GM18873 (cell line): ENCODE data around the gene RASA2.
"Not testable (repeated sequence)": the region's sequence is repeated elsewhere in the genome, so short reads cannot be mapped to it uniquely, and the experiment has no call there.

Source experiments
- ATAC-seq: cut with Tn5 transposase; IDR thresholded peaks from one replicate; pipeline ENCODE4 v1.9.1; 2021; ENCODE audit warnings: mild to moderate bottlenecking, moderate library complexity, moderate number of reproducible peaks; ENCODE audit not compliant: unreplicated experiment, low FRiP score

RASA2 gene

DNA sequence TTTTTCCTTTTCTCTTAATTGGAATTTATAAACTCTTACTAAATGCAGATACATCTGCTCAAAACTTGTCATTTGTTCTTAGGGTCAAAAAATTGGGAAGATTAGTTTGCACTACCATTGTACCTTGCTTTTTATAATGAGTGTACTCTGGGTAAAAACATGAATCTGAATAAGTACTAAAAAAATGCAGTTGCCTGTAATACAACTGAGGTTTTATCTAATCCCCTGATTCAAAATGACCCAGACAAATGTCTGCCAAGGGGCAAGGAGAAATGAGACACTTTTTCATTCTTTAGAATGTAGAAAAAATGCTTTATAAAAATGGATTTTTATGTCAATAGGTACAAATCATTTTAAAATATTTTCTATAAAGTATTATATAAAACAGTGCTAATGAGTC lies 42.4 kb downstream of the RASA2 start:
- no peak for ATAC-seq

DNA sequence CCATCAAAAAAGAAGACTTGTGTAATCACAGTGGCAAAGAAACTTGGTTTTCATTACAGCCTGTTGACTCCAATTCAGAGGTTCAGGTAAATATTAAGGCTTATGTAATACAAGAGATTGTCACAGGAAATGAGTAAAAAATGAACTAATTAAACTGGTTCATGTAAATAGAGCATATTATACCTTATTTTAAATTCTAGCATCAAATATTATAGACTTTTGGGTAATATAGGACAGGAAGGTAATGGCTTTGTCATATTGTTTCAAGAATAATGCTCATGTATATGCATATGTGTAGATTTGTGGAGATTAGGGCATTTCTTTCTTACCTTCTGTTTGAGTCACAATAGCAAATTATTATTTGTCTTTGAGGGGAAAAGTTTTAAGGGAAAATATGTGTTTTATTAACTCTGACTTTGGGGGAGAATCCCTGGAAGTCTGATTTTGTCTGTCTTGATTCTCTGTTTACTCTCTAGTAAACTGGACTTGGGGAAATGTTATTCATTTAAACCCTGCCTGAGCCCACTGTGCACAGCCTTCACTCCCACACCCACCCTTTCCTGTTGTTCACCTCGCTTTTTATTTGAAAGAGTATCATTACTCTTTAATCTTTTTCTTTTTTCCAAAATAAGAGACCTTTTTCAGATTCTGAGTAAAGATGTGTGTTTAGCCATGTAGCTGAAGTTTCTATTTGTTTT lies 43.0 kb downstream of the RASA2 start:
- no peak for ATAC-seq

DNA sequence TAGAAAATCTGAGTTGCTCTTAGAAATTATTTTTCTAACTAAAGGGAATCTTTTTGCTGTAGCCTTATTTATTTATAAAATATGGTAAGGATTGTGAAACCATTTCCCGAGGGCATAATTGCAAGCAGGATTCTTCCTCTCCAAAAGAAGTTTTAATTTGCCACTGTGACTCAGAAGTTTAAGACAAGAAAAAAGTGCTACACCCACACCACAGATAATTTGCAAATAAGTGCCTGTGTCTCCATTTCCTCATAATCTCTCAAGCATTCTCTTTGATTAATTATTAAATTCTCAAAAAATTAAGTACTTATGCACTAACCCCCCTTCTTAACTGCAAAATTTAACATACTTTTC lies 43.6 kb downstream of the RASA2 start:
- ATAC-seq, result no peak

DNA sequence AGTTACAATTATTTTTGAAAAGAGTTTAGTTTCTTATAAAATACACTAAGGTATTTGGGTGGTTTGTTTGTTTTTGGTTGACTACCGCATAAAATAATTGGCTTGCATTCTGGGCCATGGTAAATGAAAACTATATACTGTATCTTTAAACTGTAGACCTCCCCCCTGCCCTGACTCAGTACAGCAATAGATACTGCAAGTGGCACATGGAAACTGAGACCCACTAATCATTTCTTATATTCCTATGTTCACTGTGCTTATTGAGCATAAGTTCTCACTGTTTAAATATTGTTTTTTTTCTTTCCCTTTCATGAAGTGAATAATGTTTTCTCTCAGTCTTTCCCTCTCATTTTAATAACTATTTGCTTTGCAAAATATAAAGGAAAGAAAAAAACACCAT lies 45.8 kb downstream of the RASA2 start:
- no peak for ATAC-seq

DNA sequence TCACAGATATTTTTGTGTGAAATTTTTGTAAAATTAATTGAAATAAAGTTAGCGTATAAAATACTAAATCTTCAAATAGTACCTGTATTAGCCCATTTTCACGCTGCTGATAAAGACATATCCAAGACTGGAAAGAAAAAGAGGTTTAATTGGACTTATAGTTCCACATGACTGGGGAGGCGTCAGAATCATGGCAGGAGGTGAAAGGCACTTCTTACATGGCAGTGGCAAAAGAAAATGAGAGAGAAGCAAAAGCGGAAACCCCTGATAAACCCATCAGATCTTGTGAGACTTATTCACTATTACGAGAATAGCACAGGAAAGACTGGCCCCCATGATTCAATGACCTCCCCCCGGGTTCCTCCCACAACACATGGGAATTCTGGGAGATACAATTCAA lies 49.2 kb downstream of the RASA2 start:
- not testable (repeated sequence) for ATAC-seq

DNA sequence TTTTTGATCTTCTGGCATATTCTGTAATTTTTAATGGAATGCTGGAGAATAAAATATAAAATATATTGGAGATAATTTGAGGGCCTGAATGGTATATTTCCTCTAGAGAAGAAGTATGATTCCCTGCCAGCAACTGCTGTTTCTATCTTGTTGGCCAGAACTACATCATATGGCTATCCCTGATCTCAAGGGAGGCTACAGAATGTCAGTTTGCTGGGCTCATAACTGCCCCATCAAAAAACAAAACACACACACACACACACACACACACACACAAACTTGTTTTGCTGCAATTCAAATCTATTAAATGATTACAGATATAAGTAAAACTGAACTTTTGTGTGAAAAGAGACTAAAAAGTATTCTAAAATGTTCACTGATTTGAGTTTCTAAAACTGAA lies 51.0 kb downstream of the RASA2 start:
- ATAC-seq, result no peak

DNA sequence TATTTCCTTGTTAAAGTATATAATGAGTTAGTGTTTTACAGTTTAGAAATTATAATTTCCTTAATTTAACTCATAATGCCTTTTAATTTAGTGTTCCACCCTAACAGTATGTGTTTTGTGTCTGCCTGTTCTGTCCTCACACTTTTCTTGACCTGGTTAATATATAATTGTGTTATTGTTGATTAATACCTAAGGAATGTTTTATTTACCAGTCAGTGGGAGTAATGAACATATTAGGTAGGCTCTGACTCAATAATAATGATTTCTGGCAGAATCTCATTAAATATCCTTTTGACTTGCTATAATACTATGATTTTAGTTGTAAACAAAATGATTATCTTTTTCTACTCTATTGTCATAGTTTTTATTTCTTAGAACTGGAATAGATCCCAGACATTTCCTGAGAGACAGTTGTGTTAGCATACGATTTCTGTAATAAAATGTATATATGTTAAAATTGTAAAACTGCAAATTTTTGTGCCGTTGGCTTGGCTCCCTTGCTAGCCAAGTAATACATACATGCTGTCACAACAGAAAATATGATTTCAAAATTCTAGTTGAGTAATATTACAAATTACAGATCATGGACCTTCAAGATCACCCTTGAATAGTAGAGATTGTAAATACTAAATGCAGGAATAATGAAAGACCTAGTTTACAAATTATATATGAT lies 51.9 kb downstream of the RASA2 start:
- no peak for ATAC-seq

DNA sequence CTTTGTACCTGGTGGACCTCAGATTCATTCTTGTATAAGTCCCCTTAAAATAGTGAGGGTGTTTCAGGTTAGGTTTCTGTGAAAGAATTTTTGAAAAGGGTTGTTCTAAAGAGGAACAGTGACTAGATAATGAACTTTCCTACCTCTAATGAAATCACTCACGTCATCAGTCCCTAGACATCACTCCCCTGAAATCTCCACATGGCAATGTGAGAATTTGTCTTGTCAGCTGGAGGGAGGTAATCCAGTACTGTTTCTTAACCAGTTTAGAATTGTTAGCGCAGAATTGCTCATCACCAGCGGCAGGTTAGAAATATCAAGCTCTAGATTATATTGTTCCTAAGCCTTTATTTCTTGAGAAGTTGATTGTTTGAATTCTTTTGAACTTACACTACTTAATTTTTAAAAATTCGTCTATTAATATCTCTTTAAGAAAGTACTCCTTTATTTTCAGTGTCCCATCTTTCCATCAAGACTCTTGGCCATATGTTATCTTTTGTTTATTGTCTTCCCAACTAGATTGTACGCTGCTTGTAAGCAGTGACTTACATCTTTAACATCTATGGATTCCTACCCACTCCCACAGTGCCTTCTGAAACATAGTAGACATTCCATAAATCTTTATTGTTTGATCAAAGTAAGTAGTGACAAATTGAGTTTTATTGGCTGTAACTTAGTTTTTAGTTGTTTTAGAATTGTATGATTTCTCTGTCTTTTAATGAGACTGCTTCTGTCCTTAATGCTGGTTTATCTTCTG lies 52.8 kb downstream of the RASA2 start:
- no peak for ATAC-seq

DNA sequence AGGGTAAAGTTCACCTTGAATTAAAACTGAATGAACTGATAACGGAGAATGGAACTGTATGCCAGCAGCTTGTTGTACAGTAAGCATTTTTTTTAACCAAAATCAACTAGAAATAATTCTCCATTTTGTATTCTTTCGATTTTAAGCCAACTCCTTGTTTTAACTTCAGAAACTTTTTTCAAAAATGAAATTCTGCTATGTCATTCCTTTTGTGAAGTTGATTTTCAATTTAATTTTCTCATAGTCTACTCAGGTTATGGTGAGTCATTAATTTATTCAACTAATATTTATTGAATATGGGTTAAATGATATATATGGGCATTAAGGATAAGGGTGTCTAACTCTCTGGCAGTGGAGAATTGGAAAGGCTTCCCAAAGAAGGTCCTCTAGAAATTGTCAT lies 53.7 kb downstream of the RASA2 start:
- no peak for ATAC-seq

DNA sequence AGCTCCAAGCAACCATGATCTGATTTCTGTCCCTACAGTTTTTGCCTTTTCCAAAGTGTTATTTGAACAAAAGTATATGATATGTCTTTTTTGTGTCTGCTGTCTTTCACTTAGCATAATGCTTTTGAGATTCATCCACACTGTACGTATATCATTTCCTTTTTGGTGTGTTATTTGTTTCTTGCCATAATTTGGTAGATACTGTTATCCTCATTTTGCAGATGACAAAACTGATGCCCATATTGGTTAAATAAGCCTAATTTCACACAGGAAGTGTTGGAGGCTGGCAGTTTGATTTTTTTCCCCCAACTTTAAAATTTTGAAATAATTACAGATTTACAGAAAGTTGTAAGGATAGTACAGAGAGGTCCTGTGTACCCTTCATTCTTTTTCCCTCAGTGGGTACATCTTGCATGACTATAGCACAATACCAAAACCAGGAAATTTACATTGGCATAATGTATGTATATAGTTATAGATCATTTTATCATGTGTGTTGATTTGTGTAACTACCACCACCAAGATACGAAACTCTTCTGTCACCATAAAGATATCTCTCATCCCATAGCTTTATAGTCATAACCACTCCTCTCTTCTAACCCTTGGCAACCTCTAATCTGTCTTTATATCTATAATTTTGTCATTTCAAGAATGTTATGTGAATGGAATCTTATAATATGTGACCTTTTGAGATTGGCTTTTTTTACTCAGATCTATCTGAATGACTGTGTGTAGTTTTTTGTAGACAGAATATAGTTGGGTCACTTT lies 55.6 kb downstream of the RASA2 start:
- ATAC-seq, result no peak

DNA sequence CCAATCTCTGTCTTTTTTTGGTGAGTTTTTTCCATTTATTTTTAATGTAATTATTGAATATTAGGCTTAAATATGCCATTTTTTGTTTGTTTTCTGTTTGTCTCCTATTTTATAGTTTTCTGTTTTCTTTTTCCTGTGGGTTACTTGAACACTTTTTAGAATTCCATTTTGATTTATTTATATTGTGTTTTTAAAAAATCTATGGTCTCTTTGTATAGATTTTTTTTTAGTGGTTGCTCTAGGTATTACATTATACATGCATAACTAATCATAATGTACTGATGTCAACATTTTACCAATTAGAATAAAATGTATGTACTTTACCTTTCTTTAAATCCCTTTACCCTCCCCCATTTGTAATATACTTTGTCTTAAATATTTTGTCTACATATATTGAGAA lies 56.2 kb downstream of the RASA2 start:
- no peak for ATAC-seq

DNA sequence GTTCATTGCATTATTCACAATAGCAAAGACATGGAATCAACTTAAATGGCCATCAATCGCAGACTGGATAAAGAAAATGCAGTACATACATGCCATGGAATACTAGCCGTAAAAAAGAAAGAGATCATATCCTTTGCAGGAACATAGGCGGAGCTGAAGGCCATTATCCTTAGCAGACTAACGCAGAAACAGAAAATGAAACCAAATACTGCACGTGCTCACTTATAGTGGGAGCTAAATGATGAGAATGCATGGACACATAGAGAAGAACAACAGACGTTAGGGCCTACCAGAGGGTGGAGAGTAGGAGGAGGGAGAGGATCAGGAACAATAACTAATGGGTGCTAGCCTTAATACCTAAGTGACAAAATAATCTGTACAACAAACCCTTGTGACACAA lies 57.9 kb downstream of the RASA2 start:
- ATAC-seq, result no peak

DNA sequence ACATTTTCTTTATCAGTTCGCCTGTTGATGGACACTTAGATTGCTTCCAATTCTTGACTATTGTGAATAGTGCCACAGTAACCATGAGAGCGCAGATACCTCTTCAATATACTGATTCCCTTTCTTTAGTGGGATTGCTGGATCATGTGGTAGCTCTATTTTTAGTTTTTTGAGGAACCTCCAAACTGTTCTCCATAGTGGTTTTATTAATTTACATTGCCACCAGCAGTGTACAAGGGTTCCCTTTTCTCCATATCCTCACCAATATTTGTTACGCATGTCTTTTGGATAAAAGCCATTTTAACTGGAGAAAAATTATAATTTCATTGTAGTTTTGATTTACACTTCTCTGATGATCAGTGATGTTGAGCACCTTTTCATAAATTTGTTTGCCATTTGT lies 59.3 kb downstream of the RASA2 start:
- no peak for ATAC-seq

DNA sequence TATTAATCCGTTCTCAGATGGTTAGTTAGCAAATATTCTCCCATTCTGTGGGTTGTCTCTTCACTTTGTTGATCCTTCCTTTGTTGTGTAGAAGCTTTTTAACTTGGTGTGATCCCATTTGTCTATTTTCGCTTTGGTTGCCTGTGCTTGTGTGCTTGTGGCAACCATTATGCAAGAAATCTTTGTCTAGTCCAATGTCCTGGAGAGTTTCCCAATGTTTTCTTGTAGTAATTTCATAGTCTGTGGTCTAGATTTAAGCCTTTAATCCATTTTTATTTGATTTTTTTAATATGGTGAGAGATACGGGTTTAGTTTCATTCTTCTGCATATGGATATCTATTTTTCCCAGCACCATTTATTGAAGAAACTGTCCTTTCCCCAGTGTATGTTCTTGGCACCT lies 59.8 kb downstream of the RASA2 start:
- no peak for ATAC-seq

DNA sequence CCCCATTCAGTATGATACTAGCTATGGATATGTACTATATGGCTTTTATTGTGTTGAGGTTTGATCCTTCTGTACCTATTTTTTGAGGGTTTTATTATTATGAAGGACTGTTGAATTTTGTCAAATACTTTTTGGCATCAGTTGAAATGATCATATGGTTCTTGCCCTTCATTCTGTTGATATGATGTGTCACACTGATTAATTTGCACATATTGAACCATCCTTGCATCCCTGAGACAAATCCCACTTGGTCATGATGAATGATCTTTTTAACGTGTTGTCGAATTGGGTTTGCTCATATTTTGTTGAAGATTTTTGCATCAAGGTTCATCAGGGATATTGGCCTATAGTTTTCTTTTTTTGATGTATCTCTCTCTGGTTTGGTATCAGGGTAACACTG lies 61.0 kb downstream of the RASA2 start:
- no peak for ATAC-seq

DNA sequence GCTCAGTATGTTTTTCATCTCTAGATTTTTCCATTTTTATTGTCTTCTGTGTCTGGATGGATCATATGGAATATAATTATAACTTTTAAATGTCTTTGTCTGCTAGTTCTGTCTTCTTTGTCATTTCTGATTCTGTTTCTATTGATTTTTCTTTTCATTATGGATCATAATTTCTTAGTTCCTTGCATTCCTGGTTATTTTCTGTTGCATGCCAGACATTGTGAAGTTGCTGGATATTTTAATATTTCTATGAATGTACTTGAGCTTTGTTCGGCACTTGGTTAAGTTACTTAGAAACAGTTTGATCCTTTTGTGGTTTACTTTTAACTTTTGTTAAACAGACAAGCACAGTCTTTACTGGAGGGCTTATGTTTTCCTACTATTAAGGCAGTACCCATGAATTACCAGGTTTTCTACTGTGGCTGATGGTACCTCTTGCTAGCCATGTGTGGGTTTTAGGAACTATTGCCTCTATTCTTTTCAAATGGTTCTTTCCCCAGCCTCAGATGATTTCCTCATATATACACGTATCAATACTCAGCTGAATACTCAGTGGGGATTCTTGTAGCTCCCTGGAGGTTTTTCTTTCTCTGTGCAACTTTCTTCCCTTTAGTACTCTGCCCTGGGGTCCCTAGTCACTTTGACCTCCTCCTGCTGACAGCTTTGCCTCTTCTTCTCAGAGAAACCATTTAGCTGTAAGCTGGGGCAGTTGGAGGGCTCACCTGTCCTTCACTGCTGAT lies 64.3 kb downstream of the RASA2 start:
- ATAC-seq, result no peak

DNA sequence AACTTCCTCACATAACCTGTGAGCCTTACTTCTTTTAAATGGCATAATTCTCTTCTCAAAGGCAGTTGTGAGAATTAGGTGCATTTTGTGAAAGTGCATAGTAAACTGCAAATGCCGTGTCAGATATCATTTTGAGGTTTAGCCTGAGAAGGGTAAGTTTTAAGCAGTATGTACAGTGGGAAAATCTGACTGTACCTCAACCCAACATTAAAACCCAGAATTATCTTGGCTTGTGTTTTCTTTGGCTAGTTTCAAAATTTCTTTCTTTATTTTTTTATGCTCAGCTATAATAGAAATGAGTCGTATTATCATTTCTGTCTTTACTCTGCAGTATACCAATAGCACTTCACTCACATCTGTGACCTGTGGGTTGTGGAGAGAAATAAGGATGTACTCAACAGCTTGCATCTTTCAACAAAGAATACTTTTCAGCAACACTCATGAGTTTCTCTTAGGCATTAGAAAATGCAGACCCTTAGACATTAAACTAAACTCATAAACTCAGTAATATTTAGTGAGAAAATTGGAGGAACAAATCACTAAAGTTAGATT lies 65.7 kb downstream of the RASA2 start:
- no peak for ATAC-seq

DNA sequence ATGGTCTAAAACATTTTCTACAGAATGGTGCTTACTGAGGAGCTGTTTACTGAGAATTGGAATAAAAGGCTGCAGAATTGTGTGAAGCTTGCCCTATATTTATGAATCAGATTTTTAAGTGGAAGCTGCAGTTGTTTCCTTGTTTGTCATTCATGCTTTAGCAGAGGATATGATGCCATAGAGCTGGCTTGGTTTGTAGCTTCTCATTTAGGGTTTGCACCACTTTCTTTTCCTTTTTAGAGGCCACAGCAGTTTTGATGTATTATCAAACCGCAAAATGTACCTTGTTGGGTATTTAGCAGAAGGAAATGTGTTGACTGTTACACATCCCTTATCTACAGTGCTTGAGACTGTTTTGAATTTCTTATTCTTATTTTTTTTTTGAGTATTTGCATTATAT lies 66.2 kb downstream of the RASA2 start:
- no peak for ATAC-seq

DNA sequence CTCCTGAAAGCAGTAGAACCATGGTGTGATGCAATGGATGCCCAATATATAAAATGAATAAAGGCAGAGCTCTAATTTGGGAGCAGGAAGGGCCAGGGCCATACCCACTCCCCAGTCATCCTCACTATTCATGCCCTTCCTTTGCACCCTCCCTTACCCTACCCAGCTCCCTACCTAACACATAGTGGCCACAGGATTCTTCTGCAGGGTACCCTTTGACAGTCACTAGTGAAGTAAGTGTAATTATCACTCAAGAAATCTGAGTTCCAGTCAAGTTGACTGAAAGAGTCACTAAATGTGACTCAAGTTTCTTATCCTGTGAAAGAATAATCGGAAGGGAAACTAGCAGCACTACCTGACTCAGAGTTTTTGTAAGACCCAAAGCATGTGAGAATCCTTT lies 69.2 kb downstream of the RASA2 start:
- ATAC-seq, result no peak
